IMR-90 (cell line): ENCODE data around the gene CUBN.

Experiments
- CTCF ChIP-seq: conservative IDR thresholded peaks from 2 replicates; pipeline ENCODE4 v1.5.1; 2012; ENCODE audit warnings: mild to moderate bottlenecking, low read depth, low read length, improper control_type of control experiment
- MAFK ChIP-seq: IDR thresholded peaks from 2 replicates; pipeline ENCODE4 v1.6.1; 2012; ENCODE audit warnings: low read depth, low read length, improper control_type of control experiment
- MAZ ChIP-seq: IDR thresholded peaks from 2 replicates; pipeline ENCODE4 v1.6.1; 2012; ENCODE audit warnings: low read depth, mild to moderate bottlenecking, low read length, improper control_type of control experiment, moderate library complexity, borderline replicate concordance
- MXI1 ChIP-seq: IDR thresholded peaks from 2 replicates; pipeline ENCODE4 v1.6.1; 2012; ENCODE audit warnings: low read depth, mild to moderate bottlenecking, low read length, moderate library complexity, borderline replicate concordance
- NFE2L2 ChIP-seq: fragments of 150-350 bp; IDR thresholded peaks from 2 replicates; pipeline ENCODE4 v1.6.1; 2016; ENCODE audit warnings: low read depth, mild to moderate bottlenecking, low read length
- POLR2A ChIP-seq: IDR thresholded peaks from 2 replicates; pipeline ENCODE4 v1.6.1; 2012; ENCODE audit warnings: mild to moderate bottlenecking, low read depth, low read length
- RAD21 ChIP-seq: IDR thresholded peaks from 2 replicates; pipeline ENCODE4 v1.6.1; 2012; ENCODE audit warnings: low read length, improper control_type of control experiment
- RFX5 ChIP-seq: IDR thresholded peaks from 2 replicates; pipeline ENCODE4 v1.8.0; 2012; ENCODE audit warnings: low read depth, mild to moderate bottlenecking, low read length, moderate library complexity
- SMC3 ChIP-seq: fragments of 150-350 bp; IDR thresholded peaks from 2 replicates; pipeline ENCODE4 v1.6.1; 2016; ENCODE audit warnings: low read depth, mild to moderate bottlenecking, antibody characterized with exemption, low read length, moderate library complexity

- TF ChIP-seq CTCF (no peak), RFX5 (no peak), MXI1 (no peak), MAFK (no peak), NFE2L2 (no peak), MAZ (no peak), SMC3 (no peak), POLR2A (no peak), RAD21 (no peak)
Observed at GRCh38 chr10:16822027-16822426, 307.6 kb downstream of the CUBN start.
